OCI-LY1 (cell line): ENCODE measurements around the gene TRAPPC1.

Source experiments
- H2AFZ ChIP-seq: fragments of 200-600 bp; sonication (generic), shearing (Covaris generic); 2 replicates; pipeline ENCODE4 v1.6.0; 2014; ENCODE audit warnings: antibody characterized with exemption, mild to moderate bottlenecking, low read length
- H3F3A ChIP-seq: fragments of 200-600 bp; sonication (generic), shearing (Covaris generic); 2 replicates; pipeline ENCODE4 v1.6.0; 2014; ENCODE audit warnings: mild to moderate bottlenecking, antibody characterized with exemption, low read length, moderate library complexity; ENCODE audit not compliant: insufficient read depth
- H3K27ac ChIP-seq: fragments of 200-600 bp; sonication (generic); 2 replicates; pipeline ENCODE4 v1.5.1; 2014; ENCODE audit warnings: low read length, mixed run types, mild to moderate bottlenecking, low read depth; ENCODE audit not compliant: poor library complexity, severe bottlenecking
- H3K27me3 ChIP-seq: fragments of 200-600 bp; sonication (generic); 2 replicates; pipeline ENCODE4 v1.6.0; 2014; ENCODE audit warnings: antibody characterized with exemption, mild to moderate bottlenecking, low read length, moderate library complexity; ENCODE audit not compliant: insufficient read depth
- H3K36me3 ChIP-seq: fragments of 200-600 bp; sonication (generic); 2 replicates; pipeline ENCODE4 v1.6.1; 2014; ENCODE audit warnings: mild to moderate bottlenecking, antibody characterized with exemption, low read length, moderate library complexity, mixed read lengths; ENCODE audit not compliant: insufficient read depth
- H3K4me1 ChIP-seq: fragments of 200-600 bp; sonication (generic); 2 replicates; pipeline ENCODE4 v1.5.1; 2014; ENCODE audit warnings: mild to moderate bottlenecking, low read length, moderate library complexity; ENCODE audit not compliant: insufficient read depth, severe bottlenecking
- H3K4me2 ChIP-seq: fragments of 200-600 bp; sonication (generic), shearing (Covaris generic); 2 replicates; pipeline ENCODE4 v1.6.1; 2014; ENCODE audit warnings: low read length
- H3K4me3 ChIP-seq: fragments of 200-600 bp; sonication (generic); 2 replicates; pipeline ENCODE4 v1.5.1; 2014; ENCODE audit warnings: low read length, low read depth, mild to moderate bottlenecking, mixed read lengths; ENCODE audit not compliant: poor library complexity, severe bottlenecking
- H3K79me2 ChIP-seq: fragments of 200-600 bp; shearing (Covaris generic); 2 replicates; pipeline ENCODE4 v1.6.1; 2016; ENCODE audit warnings: mixed run types, low read length, mixed read lengths; ENCODE audit not compliant: insufficient read depth
- H3K9ac ChIP-seq: fragments of 200-600 bp; sonication (generic), shearing (Covaris generic); 2 replicates; pipeline ENCODE4 v1.6.1; 2014; ENCODE audit warnings: mild to moderate bottlenecking, low read length, mixed read lengths
- H3K9me2 ChIP-seq: fragments of 200-600 bp; sonication (generic), shearing (Covaris generic); 2 replicates; pipeline ENCODE4 v1.6.1; 2014; ENCODE audit warnings: low read depth, mild to moderate bottlenecking, low read length, mixed read lengths
- H3K9me3 ChIP-seq: fragments of 200-600 bp; shearing (Covaris generic); 2 replicates; pipeline ENCODE4 v1.6.1; 2014; ENCODE audit warnings: low read length, mixed read lengths
- H4K20me1 ChIP-seq: fragments of 200-600 bp; sonication (generic), shearing (Covaris generic); 2 replicates; pipeline ENCODE4 v1.6.0; 2016; ENCODE audit warnings: mild to moderate bottlenecking, low read length; ENCODE audit not compliant: insufficient read depth
- EZH2 ChIP-seq: fragments of 200-600 bp; sonication (generic), shearing (Covaris generic); IDR thresholded peaks from 2 replicates; pipeline ENCODE4 v1.8.0; 2017; ENCODE audit warnings: borderline replicate concordance, mixed run types, mild to moderate bottlenecking, antibody characterized with exemption, low read length, moderate library complexity, mixed read lengths
- TF ChIP-seq, protein P1 (sequence below): fragments of 200-600 bp; sonication (generic), shearing (Covaris generic); IDR thresholded peaks from 2 replicates; pipeline ENCODE4 v1.5.1; 2017; ENCODE audit warnings: mild to moderate bottlenecking, antibody characterized with exemption, low read length, moderate library complexity, mixed read lengths

TRAPPC1 gene

DNA sequence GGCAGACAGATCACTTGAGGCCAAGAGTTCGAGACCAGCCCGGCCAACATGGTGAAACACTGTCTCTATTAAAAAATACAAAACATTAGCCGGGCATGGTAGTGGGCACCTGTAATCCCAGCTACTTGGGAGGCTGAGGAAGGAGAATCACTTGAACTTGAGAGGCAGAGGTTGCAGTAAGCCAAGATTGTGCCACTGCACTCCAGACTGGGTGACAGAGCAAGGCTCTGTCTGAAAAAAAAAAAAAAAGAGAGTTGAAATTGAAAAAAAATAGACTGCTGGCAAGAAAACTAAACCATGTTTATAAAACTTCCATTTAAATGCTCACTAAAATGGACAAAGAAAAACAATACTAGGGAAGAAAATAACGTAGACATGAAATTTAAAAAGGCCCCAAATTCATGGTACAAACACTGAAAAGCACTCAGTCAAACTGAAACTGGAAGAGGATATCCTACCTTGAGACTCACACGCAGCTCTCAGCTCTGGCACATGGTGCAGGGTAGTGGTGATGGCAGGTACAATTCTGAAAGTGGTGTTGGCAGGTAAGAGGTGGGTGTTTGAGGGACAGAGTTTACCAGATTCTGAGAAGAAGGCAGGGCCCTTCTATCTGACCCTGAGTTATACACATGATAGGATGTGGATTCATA is 19.5 kb upstream of the TRAPPC1 start:
- Histone ChIP-seq H3F3A (no peaks in the 10 kb centered on the region), H3K4me2 (no peak overlapping the region), H3K27ac (no peak overlapping the region), H3K9me3 (no peaks in the 10 kb centered on the region), H3K36me3 (peaks cover 42% of the 10 kb centered on the region), H2AFZ (no peak overlapping the region), H3K4me3 (no peak overlapping the region), H3K79me2 (no peaks in the 10 kb centered on the region), H3K9ac (no peak overlapping the region), H3K4me1 (no peaks in the 10 kb centered on the region), H4K20me1 (no peaks in the 10 kb centered on the region), H3K27me3 (no peaks in the 10 kb centered on the region), H3K9me2 (no peaks in the 10 kb centered on the region)
- no peak for TF ChIP-seq EZH2
- TF ChIP-seq, protein P1, sequence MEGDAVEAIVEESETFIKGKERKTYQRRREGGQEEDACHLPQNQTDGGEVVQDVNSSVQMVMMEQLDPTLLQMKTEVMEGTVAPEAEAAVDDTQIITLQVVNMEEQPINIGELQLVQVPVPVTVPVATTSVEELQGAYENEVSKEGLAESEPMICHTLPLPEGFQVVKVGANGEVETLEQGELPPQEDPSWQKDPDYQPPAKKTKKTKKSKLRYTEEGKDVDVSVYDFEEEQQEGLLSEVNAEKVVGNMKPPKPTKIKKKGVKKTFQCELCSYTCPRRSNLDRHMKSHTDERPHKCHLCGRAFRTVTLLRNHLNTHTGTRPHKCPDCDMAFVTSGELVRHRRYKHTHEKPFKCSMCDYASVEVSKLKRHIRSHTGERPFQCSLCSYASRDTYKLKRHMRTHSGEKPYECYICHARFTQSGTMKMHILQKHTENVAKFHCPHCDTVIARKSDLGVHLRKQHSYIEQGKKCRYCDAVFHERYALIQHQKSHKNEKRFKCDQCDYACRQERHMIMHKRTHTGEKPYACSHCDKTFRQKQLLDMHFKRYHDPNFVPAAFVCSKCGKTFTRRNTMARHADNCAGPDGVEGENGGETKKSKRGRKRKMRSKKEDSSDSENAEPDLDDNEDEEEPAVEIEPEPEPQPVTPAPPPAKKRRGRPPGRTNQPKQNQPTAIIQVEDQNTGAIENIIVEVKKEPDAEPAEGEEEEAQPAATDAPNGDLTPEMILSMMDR: no peak

DNA sequence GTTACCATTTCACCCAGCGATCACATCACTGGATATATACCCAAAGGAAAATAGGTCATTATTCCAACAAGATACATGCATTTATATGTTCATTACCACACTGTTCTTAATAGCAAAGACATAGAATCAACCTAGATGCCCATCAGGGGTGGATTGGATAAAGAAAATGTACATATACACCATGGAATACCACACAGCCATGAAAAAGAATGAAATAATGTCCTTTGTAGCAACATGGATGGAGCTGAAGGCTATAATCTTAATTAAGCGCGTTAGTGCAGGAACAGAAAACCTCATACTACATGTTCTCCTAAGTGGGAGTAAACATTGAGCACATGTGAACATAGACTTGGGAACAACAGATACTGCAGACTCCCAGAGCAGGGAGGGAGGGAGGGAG is 18.8 kb upstream of the TRAPPC1 start:
- no peak overlapping the region for H3K27ac ChIP-seq
- peaks cover 49% of the 10 kb centered on the region for H3K36me3 ChIP-seq
- H3K9me3 ChIP-seq: no peaks in the 10 kb centered on the region
- no peak overlapping the region for H3K4me3 ChIP-seq
- no peaks in the 10 kb centered on the region for H4K20me1 ChIP-seq
- TF ChIP-seq, protein P1: no peak
- TF ChIP-seq EZH2: no peak
- H2AFZ ChIP-seq: no peak overlapping the region
- no peaks in the 10 kb centered on the region for H3K4me1 ChIP-seq
- H3K79me2 ChIP-seq: no peaks in the 10 kb centered on the region
- H3K4me2 ChIP-seq: no peak overlapping the region
- no peaks in the 10 kb centered on the region for H3K9me2 ChIP-seq
- no peaks in the 10 kb centered on the region for H3K27me3 ChIP-seq
- H3F3A ChIP-seq: no peaks in the 10 kb centered on the region
- H3K9ac ChIP-seq: no peak overlapping the region

DNA sequence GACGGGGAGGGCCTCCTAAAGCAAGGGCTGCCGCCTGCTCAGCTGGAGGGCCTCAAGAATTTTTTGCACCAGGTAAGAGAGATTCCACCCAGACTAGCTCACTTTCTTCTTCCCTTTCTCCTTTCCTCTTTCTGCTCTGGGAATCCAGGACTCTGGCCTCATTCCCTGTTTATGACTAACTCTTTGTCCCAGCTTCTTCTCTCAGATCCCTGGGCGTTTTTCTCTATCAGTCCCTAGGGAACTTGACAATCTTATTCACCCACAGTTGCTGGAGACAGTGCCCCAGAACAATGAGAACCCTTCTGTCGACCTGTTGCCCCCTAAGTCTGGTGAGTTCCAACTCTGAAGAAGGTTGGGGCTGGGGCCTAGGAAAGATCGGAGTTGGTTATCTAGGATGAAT is 15.9 kb upstream of the TRAPPC1 start:
- no peak overlapping the region for H3K9ac ChIP-seq

More for the DNA sequence above, 15.9 kb upstream of the TRAPPC1 start:
- TF ChIP-seq EZH2: no peak
- TF ChIP-seq, protein P1: no peak
- no peaks in the 10 kb centered on the region for H3K79me2 ChIP-seq
- H3K4me2 ChIP-seq: no peak overlapping the region
- H3F3A ChIP-seq: no peaks in the 10 kb centered on the region
- no peak overlapping the region for H3K4me3 ChIP-seq
- H3K27me3 ChIP-seq: no peaks in the 10 kb centered on the region
- no peaks in the 10 kb centered on the region for H3K4me1 ChIP-seq
- H4K20me1 ChIP-seq: no peaks in the 10 kb centered on the region
- H2AFZ ChIP-seq: no peak overlapping the region
- no peaks in the 10 kb centered on the region for H3K9me3 ChIP-seq
- no peak overlapping the region for H3K27ac ChIP-seq
- H3K36me3 ChIP-seq: peaks cover 74% of the 10 kb centered on the region
- no peaks in the 10 kb centered on the region for H3K9me2 ChIP-seq
